Ishikawa (cell line): Measurements from ENCODE around the gene MAST2.

Experiments used
- CEBPB ChIP-seq: IDR thresholded peaks from 2 replicates; pipeline ENCODE4 v1.6.1; 2012
- CREB1 ChIP-seq: IDR thresholded peaks from 2 replicates; pipeline ENCODE4 v1.6.1; 2012; ENCODE audit warnings: low read depth
- EGR1 ChIP-seq: IDR thresholded peaks from 2 replicates; pipeline ENCODE4 v1.6.1; 2012
- EP300 ChIP-seq: IDR thresholded peaks from 2 replicates; pipeline ENCODE4 v1.6.1; 2012; ENCODE audit warnings: borderline replicate concordance
- FOXM1 ChIP-seq: IDR thresholded peaks from 2 replicates; pipeline ENCODE4 v1.6.1; 2012; ENCODE audit warnings: low read depth, borderline replicate concordance
- NFIC ChIP-seq: IDR thresholded peaks from 2 replicates; pipeline ENCODE4 v1.6.1; 2012
- RAD21 ChIP-seq: IDR thresholded peaks from 2 replicates; pipeline ENCODE4 v1.6.1; 2012; ENCODE audit warnings: low read depth
- REST ChIP-seq: IDR thresholded peaks from 2 replicates; pipeline ENCODE4 v1.6.1; 2012; ENCODE audit warnings: low read depth, mild to moderate bottlenecking
- TAF1 ChIP-seq: IDR thresholded peaks from 2 replicates; pipeline ENCODE4 v1.6.1; 2012; ENCODE audit warnings: low read depth, mild to moderate bottlenecking
- YY1 ChIP-seq: IDR thresholded peaks from 2 replicates; pipeline ENCODE4 v1.6.1; 2012; ENCODE audit warnings: low read depth
- ZBTB7A ChIP-seq: IDR thresholded peaks from 2 replicates; pipeline ENCODE4 v1.6.1; 2012; ENCODE audit warnings: low read depth
- TF ChIP-seq, protein P1 (sequence below): IDR thresholded peaks from 2 replicates; pipeline ENCODE4 v1.6.1; 2012

DNA sequence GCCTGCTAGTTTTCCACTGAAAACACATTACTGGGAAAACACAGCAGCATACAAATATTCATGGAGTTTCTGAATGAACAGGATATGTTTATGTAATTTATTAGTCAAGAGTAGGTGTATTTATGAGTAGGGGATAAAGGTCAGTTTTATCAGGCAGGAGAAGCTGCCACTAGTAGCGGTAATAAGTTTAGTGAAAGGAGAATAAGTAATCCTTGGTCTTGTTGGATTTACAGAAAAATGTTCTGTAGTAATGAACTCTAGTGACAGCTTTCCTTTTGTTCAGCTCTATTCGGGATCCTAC, 1.2 kb downstream of the MAST2 start:
- TF ChIP-seq YY1 (no peak), RAD21 (no peak), EGR1 (no peak), NFIC (no peak), EP300 (no peak), CEBPB (no peak), CREB1 (no peak), FOXM1 (no peak), TAF1 (no peak), REST (no peak), ZBTB7A (no peak)
- TF ChIP-seq, protein P1, sequence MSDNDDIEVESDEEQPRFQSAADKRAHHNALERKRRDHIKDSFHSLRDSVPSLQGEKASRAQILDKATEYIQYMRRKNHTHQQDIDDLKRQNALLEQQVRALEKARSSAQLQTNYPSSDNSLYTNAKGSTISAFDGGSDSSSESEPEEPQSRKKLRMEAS, result no peak
